Measurements from ENCODE around the gene OR1K1. TPM values are rescaled to one million over a fixed set of nuclear protein-coding genes. Genes with fewer than 3 reads are reported as not detected.

Gene OR1K1
- total RNA-seq, 1 experiment from 2014 or later = not detected

- TF ChIP-seq, protein P1, sequence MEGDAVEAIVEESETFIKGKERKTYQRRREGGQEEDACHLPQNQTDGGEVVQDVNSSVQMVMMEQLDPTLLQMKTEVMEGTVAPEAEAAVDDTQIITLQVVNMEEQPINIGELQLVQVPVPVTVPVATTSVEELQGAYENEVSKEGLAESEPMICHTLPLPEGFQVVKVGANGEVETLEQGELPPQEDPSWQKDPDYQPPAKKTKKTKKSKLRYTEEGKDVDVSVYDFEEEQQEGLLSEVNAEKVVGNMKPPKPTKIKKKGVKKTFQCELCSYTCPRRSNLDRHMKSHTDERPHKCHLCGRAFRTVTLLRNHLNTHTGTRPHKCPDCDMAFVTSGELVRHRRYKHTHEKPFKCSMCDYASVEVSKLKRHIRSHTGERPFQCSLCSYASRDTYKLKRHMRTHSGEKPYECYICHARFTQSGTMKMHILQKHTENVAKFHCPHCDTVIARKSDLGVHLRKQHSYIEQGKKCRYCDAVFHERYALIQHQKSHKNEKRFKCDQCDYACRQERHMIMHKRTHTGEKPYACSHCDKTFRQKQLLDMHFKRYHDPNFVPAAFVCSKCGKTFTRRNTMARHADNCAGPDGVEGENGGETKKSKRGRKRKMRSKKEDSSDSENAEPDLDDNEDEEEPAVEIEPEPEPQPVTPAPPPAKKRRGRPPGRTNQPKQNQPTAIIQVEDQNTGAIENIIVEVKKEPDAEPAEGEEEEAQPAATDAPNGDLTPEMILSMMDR (IDR thresholded peaks at IDR 0.05 in 2 of 3, conservative IDR thresholded peaks at IDR 0.05 in 1 of 3; ENCODE audit: borderline replicate concordance in 1 of 3, insufficient read depth in 1 of 3, low read depth in 2 of 3, low read length in 2 of 3) = no peak
Observed at GRCh38 chr9:122844137-122844536, 44.2 kb downstream of the OR1K1 start (continued).

DNA sequence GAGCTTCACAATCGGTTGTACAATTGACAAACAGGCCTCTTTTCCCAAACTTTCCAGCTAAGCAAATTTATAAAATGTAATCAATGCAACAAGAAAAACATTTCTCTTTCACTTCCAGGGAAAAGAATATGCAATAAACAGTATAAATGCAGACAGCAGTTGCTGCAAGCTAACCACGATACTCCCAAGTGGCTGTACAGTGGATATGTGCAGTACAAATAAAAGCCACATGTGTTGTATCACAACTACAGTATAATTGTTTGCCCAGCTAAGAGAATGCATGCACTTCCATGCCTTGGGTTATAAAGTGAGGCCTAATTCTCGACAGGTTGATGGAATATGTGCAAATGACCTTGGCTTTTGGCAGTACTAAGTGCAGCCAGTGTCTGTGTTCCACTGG, 45.2 kb downstream of the OR1K1 start:
- RAD21 ChIA-PET (ENCODE audit: low non-redundant PET in 1 of 2, low total read pairs in 2 of 2, uncharacterized antibody in 2 of 2, unreplicated experiment in 2 of 2) = no interaction called here
- H3K4me1 ChIP-seq (ENCODE audit: control insufficient read depth in 1 of 2, insufficient read depth in 2 of 2, low read length in 2 of 2) = no peaks in the 10 kb centered on the region
- DNase-seq (ENCODE audit: low read depth, low spot score) (no peak), ATAC-seq (no peak)
- H3K27me3 ChIP-seq (ENCODE audit: insufficient read depth, low read length) = no peaks in the 10 kb centered on the region
- intact Hi-C loops (cut with micrococcal nuclease) = no loop called here
- no TSS peak for BruUV-seq (replicated peaks)
- no peak overlapping the region for H2AFZ ChIP-seq (ENCODE audit: low read depth, low read length, poor library complexity, severe bottlenecking)
- H3K9ac ChIP-seq (ENCODE audit: low read length) = no peak overlapping the region
- H4K20me1 ChIP-seq (ENCODE audit: insufficient read depth) = 0 out of 2 replicates have a peak, but pooled peaks cover 4% of the 10 kb centered on the region
- H3K79me2 ChIP-seq (ENCODE audit: insufficient read depth, low read length) = no peaks in the 10 kb centered on the region
- POLR2A ChIA-PET = no interaction called here
- H3K4me3 ChIP-seq (replicated peaks in 1 of 2; ENCODE audit: low read depth in 1 of 2, low read length in 2 of 2) = no peak overlapping the region
- no peak overlapping the region for H3K27ac ChIP-seq (ENCODE audit: low read depth, low read length)
- H3K4me2 ChIP-seq (ENCODE audit: low read length) = no peak overlapping the region
- no peaks in the 10 kb centered on the region for H3K9me3 ChIP-seq (ENCODE audit: control insufficient read depth in 1 of 2, insufficient read depth in 1 of 2, low read depth in 1 of 2, low read length in 2 of 2)
- CTCF ChIA-PET = no interaction called here
- H3K36me3 ChIP-seq (ENCODE audit: control insufficient read depth in 1 of 2, insufficient read depth in 2 of 2, low read length in 2 of 2) = peaks cover 11 to 12% of the 10 kb centered on the region in 2 experiments; a peak in 2 of 4 replicates
- no peaks in the 10 kb centered on the region for H3K9me2 ChIP-seq (ENCODE audit: insufficient read depth)
- TF ChIP-seq, protein P2, sequence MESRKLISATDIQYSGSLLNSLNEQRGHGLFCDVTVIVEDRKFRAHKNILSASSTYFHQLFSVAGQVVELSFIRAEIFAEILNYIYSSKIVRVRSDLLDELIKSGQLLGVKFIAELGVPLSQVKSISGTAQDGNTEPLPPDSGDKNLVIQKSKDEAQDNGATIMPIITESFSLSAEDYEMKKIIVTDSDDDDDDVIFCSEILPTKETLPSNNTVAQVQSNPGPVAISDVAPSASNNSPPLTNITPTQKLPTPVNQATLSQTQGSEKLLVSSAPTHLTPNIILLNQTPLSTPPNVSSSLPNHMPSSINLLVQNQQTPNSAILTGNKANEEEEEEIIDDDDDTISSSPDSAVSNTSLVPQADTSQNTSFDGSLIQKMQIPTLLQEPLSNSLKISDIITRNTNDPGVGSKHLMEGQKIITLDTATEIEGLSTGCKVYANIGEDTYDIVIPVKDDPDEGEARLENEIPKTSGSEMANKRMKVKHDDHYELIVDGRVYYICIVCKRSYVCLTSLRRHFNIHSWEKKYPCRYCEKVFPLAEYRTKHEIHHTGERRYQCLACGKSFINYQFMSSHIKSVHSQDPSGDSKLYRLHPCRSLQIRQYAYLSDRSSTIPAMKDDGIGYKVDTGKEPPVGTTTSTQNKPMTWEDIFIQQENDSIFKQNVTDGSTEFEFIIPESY (IDR thresholded peaks at IDR 0.05; ENCODE audit: extremely low read depth, insufficient replicate concordance, low read length) = no peak
- no peak for TF ChIP-seq RAD21 (IDR thresholded peaks at IDR 0.05; ENCODE audit: low read depth)
- no peak for TF ChIP-seq EZH2 (IDR thresholded peaks at IDR 0.05)
- TF ChIP-seq REST (IDR thresholded peaks at IDR 0.05; ENCODE audit: low read depth) = no peak
- TF ChIP-seq POLR2AphosphoS5 (IDR thresholded peaks at IDR 0.05; ENCODE audit: low read depth, low read length) = no peak
- no peak for TF ChIP-seq ZNF274 (IDR thresholded peaks at IDR 0.05; ENCODE audit: low read depth, low read length)
- TF ChIP-seq EZH2phosphoT487 (IDR thresholded peaks at IDR 0.05; ENCODE audit: borderline replicate concordance) = no peak
- no peak for TF ChIP-seq SIN3A (IDR thresholded peaks at IDR 0.05; ENCODE audit: low read depth)
- TF ChIP-seq JUND (IDR thresholded peaks at IDR 0.05) = no peak
- no peak for TF ChIP-seq CEBPB (IDR thresholded peaks at IDR 0.05; ENCODE audit: low read depth)
- no peak for TF ChIP-seq SRF (IDR thresholded peaks at IDR 0.05; ENCODE audit: low read depth)
- no peak for TF ChIP-seq YY1 (IDR thresholded peaks at IDR 0.05; ENCODE audit: extremely low read depth, insufficient replicate concordance, low read depth, low read length)
- TF ChIP-seq, protein P3, sequence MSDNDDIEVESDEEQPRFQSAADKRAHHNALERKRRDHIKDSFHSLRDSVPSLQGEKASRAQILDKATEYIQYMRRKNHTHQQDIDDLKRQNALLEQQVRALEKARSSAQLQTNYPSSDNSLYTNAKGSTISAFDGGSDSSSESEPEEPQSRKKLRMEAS (IDR thresholded peaks at IDR 0.05) = no peak
- TF ChIP-seq, protein P1 (IDR thresholded peaks at IDR 0.05 in 2 of 3, conservative IDR thresholded peaks at IDR 0.05 in 1 of 3; ENCODE audit: borderline replicate concordance in 1 of 3, insufficient read depth in 1 of 3, low read depth in 2 of 3, low read length in 2 of 3) = no peak
- no peak for TF ChIP-seq SP1 (IDR thresholded peaks at IDR 0.05; ENCODE audit: low read depth)

Measured in HCT116 (cell line).